H9 (cell line): Measurements from ENCODE around the gene XXYLT1. TPM values are rescaled to one million over a fixed set of nuclear protein-coding genes. Genes with fewer than 3 reads are reported as not detected.

Experiments
- DNase-seq: peaks from one replicate; pipeline ENCODE4 v3.0.0-alpha.2; 2017
- H2AFZ ChIP-seq: one replicate; pipeline ENCODE4 v1.6.1; 2013; ENCODE audit warnings: mild to moderate bottlenecking, low read length, control low read depth, moderate library complexity
- H2AK5ac ChIP-seq: 2 replicates; pipeline ENCODE4 v1.6.1; 2013; ENCODE audit warnings: low read length, control low read depth, mixed read lengths; ENCODE audit not compliant: insufficient read length
- H2BK120ac ChIP-seq: one replicate; pipeline ENCODE4 v1.6.1; 2013; ENCODE audit warnings: low read depth, mild to moderate bottlenecking, low read length, control low read depth, inconsistent platforms; ENCODE audit not compliant: poor library complexity, severe bottlenecking
- H2BK12ac ChIP-seq: 2 replicates; pipeline ENCODE4 v1.6.1; 2013; ENCODE audit warnings: low read length, control low read depth, mixed read lengths, low read depth; ENCODE audit not compliant: insufficient read length
- H2BK15ac ChIP-seq: 2 replicates; pipeline ENCODE4 v1.6.1; 2013; ENCODE audit warnings: low read depth, low read length, control low read depth
- H2BK20ac ChIP-seq: one replicate; pipeline ENCODE4 v1.6.1; 2013; ENCODE audit warnings: low read depth, mild to moderate bottlenecking, low read length, control low read depth, inconsistent platforms; ENCODE audit not compliant: poor library complexity, severe bottlenecking
- H2BK5ac ChIP-seq: 2 replicates; pipeline ENCODE4 v1.6.1; 2013; ENCODE audit warnings: low read length, control low read depth, mixed read lengths; ENCODE audit not compliant: insufficient read length
- H3K14ac ChIP-seq: 2 replicates; pipeline ENCODE4 v1.6.1; 2013; ENCODE audit warnings: low read length, control low read depth; ENCODE audit not compliant: insufficient read depth
- H3K18ac ChIP-seq: 2 replicates; pipeline ENCODE4 v1.6.1; 2013; ENCODE audit warnings: low read depth, mild to moderate bottlenecking, mixed read lengths, low read length, control low read depth; ENCODE audit not compliant: insufficient read length
- H3K23ac ChIP-seq: 2 replicates; pipeline ENCODE4 v1.6.1; 2013; ENCODE audit warnings: low read length, control low read depth, mixed read lengths, low read depth; ENCODE audit not compliant: insufficient read length
- H3K23me2 ChIP-seq: 2 replicates; pipeline ENCODE4 v1.6.1; 2013; ENCODE audit warnings: low read depth, mild to moderate bottlenecking, mixed read lengths, low read length, control low read depth; ENCODE audit not compliant: insufficient read length, poor library complexity, severe bottlenecking
- H3K27ac ChIP-seq: 2 replicates; pipeline ENCODE4 v1.5.1; 2013; ENCODE audit warnings: low read length, control low read depth, mixed read lengths, low read depth; ENCODE audit not compliant: insufficient read length
- H3K27me3 ChIP-seq: 2 replicates; pipeline ENCODE4 v1.6.1; 2013; ENCODE audit warnings: low read length, control low read depth, inconsistent platforms; ENCODE audit not compliant: insufficient read depth
- H3K4ac ChIP-seq: 2 replicates; pipeline ENCODE4 v1.6.1; 2013; ENCODE audit warnings: low read depth, mild to moderate bottlenecking, control low read depth, inconsistent platforms, low read length, moderate library complexity
- H3K4me1 ChIP-seq: 2 replicates; pipeline ENCODE4 v1.6.1; 2013; ENCODE audit warnings: low read length, control low read depth, inconsistent platforms; ENCODE audit not compliant: insufficient read depth
- H3K4me2 ChIP-seq: 2 replicates; pipeline ENCODE4 v1.6.1; 2013; ENCODE audit warnings: low read length, control low read depth, mixed read lengths; ENCODE audit not compliant: insufficient read length, insufficient read depth
- H3K56ac ChIP-seq: 2 replicates; pipeline ENCODE4 v1.6.1; 2013; ENCODE audit warnings: low read depth, mild to moderate bottlenecking, mixed read lengths, low read length, control low read depth; ENCODE audit not compliant: insufficient read length
- H3K79me1 ChIP-seq: 2 replicates; pipeline ENCODE4 v1.6.1; 2013; ENCODE audit warnings: low read depth, mild to moderate bottlenecking, moderate library complexity, low read length, control low read depth, inconsistent platforms; ENCODE audit not compliant: insufficient read depth, poor library complexity, severe bottlenecking
- H3K79me2 ChIP-seq: 2 replicates; pipeline ENCODE4 v1.6.1; 2013; ENCODE audit warnings: low read length, control low read depth, inconsistent platforms; ENCODE audit not compliant: insufficient read depth
- H3K9ac ChIP-seq: 2 replicates; pipeline ENCODE4 v1.6.1; 2013; ENCODE audit warnings: low read length, control low read depth, mixed read lengths; ENCODE audit not compliant: insufficient read length; ENCODE audit errors: extremely low read depth
- H3K9me3 ChIP-seq: one replicate; pipeline ENCODE4 v1.6.1; 2013; ENCODE audit warnings: low read depth, low read length, inconsistent platforms; ENCODE audit not compliant: control insufficient read depth
- H3T11ph ChIP-seq: one replicate; pipeline ENCODE4 v1.6.1; 2013; ENCODE audit warnings: mild to moderate bottlenecking, low read length, control low read depth, inconsistent platforms
- H4K20me1 ChIP-seq: one replicate; pipeline ENCODE4 v1.6.1; 2013; ENCODE audit not compliant: control insufficient read depth, insufficient read length, insufficient read depth
- H4K5ac ChIP-seq: 2 replicates; pipeline ENCODE4 v1.6.1; 2013; ENCODE audit warnings: low read depth, mild to moderate bottlenecking, mixed read lengths, low read length, control low read depth; ENCODE audit not compliant: insufficient read length
- H4K8ac ChIP-seq: replicated peaks from 2 replicates; pipeline ENCODE4 v1.6.1; 2013; ENCODE audit warnings: low read length, control low read depth, mixed read lengths, low read depth; ENCODE audit not compliant: insufficient read length
- H4K91ac ChIP-seq: 2 replicates; pipeline ENCODE4 v1.6.1; 2013; ENCODE audit warnings: low read depth, mild to moderate bottlenecking, moderate library complexity, mixed read lengths, low read length, control low read depth; ENCODE audit not compliant: insufficient read length
- H3K27ac Mint-ChIP-seq, 3 experiments: 2 replicates in 2 of 3; 3 replicates in 1 of 3; pipeline ENCODE4 v1.8.0; 2020 to 2021; ENCODE audit warnings: mixed read lengths in 3 of 3, mild to moderate bottlenecking in 1 of 3, moderate library complexity in 1 of 3
- H3K27me3 Mint-ChIP-seq: 2 replicates; pipeline ENCODE4 v1.8.0; 2021; ENCODE audit warnings: low read depth, mild to moderate bottlenecking, moderate library complexity, mixed read lengths
- H3K36me3 Mint-ChIP-seq, 3 experiments: 2 replicates in 2 of 3; 3 replicates in 1 of 3; pipeline ENCODE4 v1.8.0; 2020 to 2021; ENCODE audit warnings: low read depth in 3 of 3, mixed read lengths in 3 of 3; ENCODE audit not compliant: insufficient read depth in 1 of 3
- H3K4me1 Mint-ChIP-seq, 2 experiments: 2 replicates each; pipeline ENCODE4 v1.8.0; 2020; ENCODE audit warnings: mixed read lengths in 2 of 2
- H3K4me3 Mint-ChIP-seq, 2 experiments: 2 replicates in 1 of 2; 3 replicates in 1 of 2; pipeline ENCODE4 v1.8.0; 2020 to 2021; ENCODE audit warnings: mild to moderate bottlenecking in 2 of 2, mixed read lengths in 2 of 2, moderate library complexity in 1 of 2
- H3K9me3 Mint-ChIP-seq, 2 experiments: 2 replicates in 1 of 2; 3 replicates in 1 of 2; pipeline ENCODE4 v1.8.0; 2020; ENCODE audit warnings: mild to moderate bottlenecking in 2 of 2, mixed read lengths in 2 of 2, moderate library complexity in 1 of 2
- CTCF ChIP-seq: fragments of 200-600 bp; sonication (generic); conservative IDR thresholded peaks from 3 replicates; pipeline ENCODE4 v1.8.0; 2021; ENCODE audit warnings: antibody characterized with exemption, mild to moderate bottlenecking
- WGBS: extraction: QIAGEN DNeasy Blood & Tissue Kit; methylation state at CpG from one replicate; pipeline ENCODE4 v1.1.7; 2013; ENCODE audit warnings: missing lambda C conversion rate, low lambda C conversion rate, mixed read lengths; ENCODE audit not compliant: insufficient read length; ENCODE audit errors: extremely low coverage; 5-methylcytosine and 5-hydroxymethylcytosine counted together
- total RNA-seq: library from RNA; stranded (reverse); gene quantifications from 2 replicates; pipeline ENCODE4 v1.2.1, GENCODE V29; 2021

XXYLT1 gene
- total RNA-seq, 1 experiment from 2014 or later, result 22.7 TPM

GRCh38 chr3:195249858-195250464 lies 21.0 kb downstream of the XXYLT1 start:
- no peak overlapping the region for H3K14ac ChIP-seq
- H2BK120ac ChIP-seq, result no peak overlapping the region
- no peak overlapping the region; a peak in 1 of 7 replicates for H3K27ac Mint-ChIP-seq
- TF ChIP-seq CTCF, result no peak
- H3K27me3 Mint-ChIP-seq, result no peaks in the 10 kb centered on the region; the same call in none of the 2 replicates
- WGBS, result no CpG with 5 or more reads among the region's 11 CpGs
- no peak overlapping the region for H4K8ac ChIP-seq
- H3K4me2 ChIP-seq, result no peak overlapping the region
- no peak overlapping the region for H2AFZ ChIP-seq
- no peaks in the 10 kb centered on the region for H3K23me2 ChIP-seq
- H4K91ac ChIP-seq, result no peak overlapping the region
- H3K4ac ChIP-seq, result no peak overlapping the region
- H2AK5ac ChIP-seq, result no peak overlapping the region
- no peak overlapping the region for H3K9ac ChIP-seq
- peaks cover 8% of the 10 kb centered on the region; the same call in 1 of the 2 replicates for H3K79me2 ChIP-seq
- no peak overlapping the region for H2BK20ac ChIP-seq
- no peak overlapping the region for H4K5ac ChIP-seq
- H2BK15ac ChIP-seq, result no peak overlapping the region
- H3K9me3 Mint-ChIP-seq, result 0 out of 5 replicates have a peak, but pooled peaks cover 0 to 3% of the 10 kb centered on the region in 2 experiments
- peaks cover 10 to 25% (median 25%) of the 10 kb centered on the region in 3 experiments; a peak in 6 of 7 replicates for H3K36me3 Mint-ChIP-seq
- H3K18ac ChIP-seq, result no peak overlapping the region
- no peak overlapping the region for H3K23ac ChIP-seq
- H3K4me1 Mint-ChIP-seq, result peaks cover 43% of the 10 kb centered on the region in 2 experiments
- no peak overlapping the region for H2BK12ac ChIP-seq
- no peak overlapping the region for H2BK5ac ChIP-seq
- H4K20me1 ChIP-seq, result peaks cover 2% of the 10 kb centered on the region
- H3K9me3 ChIP-seq, result no peaks in the 10 kb centered on the region
- H3K56ac ChIP-seq, result no peak overlapping the region
- H3K4me3 Mint-ChIP-seq, result no peak overlapping the region
- H3T11ph ChIP-seq, result no peak overlapping the region
- H3K79me1 ChIP-seq, result no peaks in the 10 kb centered on the region
- no peak overlapping the region for H3K27ac ChIP-seq
- H3K27me3 ChIP-seq, result no peaks in the 10 kb centered on the region
- no peaks in the 10 kb centered on the region for H3K4me1 ChIP-seq
- no peak for DNase-seq
